Measurements from ENCODE around the gene ARID3C. TPM values are rescaled to one million over a fixed set of nuclear protein-coding genes. Genes with fewer than 3 reads are reported as not detected.
A peak's percentile ranks its signal among the peaks of the same experiment; 100 is the strongest.

ARID3C gene
- total and polyA plus RNA-seq, 11 donors, result 0.20 TPM; not detected in 10

- H3K4me3 ChIP-seq, result no peak overlapping the region
- ATAC-seq, result no peak
- no peak overlapping the region for H3K27ac ChIP-seq
- peaks cover 0 to 7% (median 0%) of the 10 kb centered on the region in 9 donors for H3K27me3 ChIP-seq
- intact Hi-C loops (cut with DNase I), result no loop called here
- no peaks in the 10 kb centered on the region for H3K36me3 ChIP-seq
- TF ChIP-seq POLR2A (IDR thresholded peaks at IDR 0.05) (no peak), CTCF (IDR thresholded peaks at IDR 0.05) (no peak)
- no peak for DNase-seq
- peaks cover 0 to 7% (median 0%) of the 10 kb centered on the region in 12 donors for H3K4me1 ChIP-seq
- H3K9me3 ChIP-seq, result no peaks in the 10 kb centered on the region
These were observed 56.8 kb downstream of the ARID3C start for GRCh38 chr9:34572092-34572491.

- H3K27me3 ChIP-seq, result peaks cover 0 to under 1% (median 0%) of the 10 kb centered on the region in 9 donors
- 63 to 74% (median 73%) methylated on average over 12 of the region's 12 CpGs for WGBS, 4 donors
- no peak overlapping the region for H3K4me3 ChIP-seq
- no peak overlapping the region for H3K27ac ChIP-seq
- ATAC-seq (no peak), DNase-seq (peak in 1 of 5 donors; percentile 26)
- intact Hi-C loops (cut with DNase I), result no loop called here
- no peaks in the 10 kb centered on the region for H3K9me3 ChIP-seq
- peaks cover 0 to 7% (median 0%) of the 10 kb centered on the region in 12 donors for H3K4me1 ChIP-seq
- no peak for TF ChIP-seq CTCF (IDR thresholded peaks at IDR 0.05)
- no peak for TF ChIP-seq POLR2A (IDR thresholded peaks at IDR 0.05)
- H3K36me3 ChIP-seq, result no peaks in the 10 kb centered on the region
These were observed 57.4 kb downstream of the ARID3C start for GRCh38 chr9:34571481-34571810.

Other genes with a start within 250 kb of the ARID3C start
- gene FAM219A, start 170.5 kb downstream of the ARID3C start, total RNA-seq, result 10 to 100 TPM; 12.7 to 36.7 (median 25.9) TPM
- 10 to 100 TPM; 15.4 to 39.1 TPM for gene FAM219A, start 170.5 kb downstream of the ARID3C start, polyA plus RNA-seq
- gene DNAI1, start 170.3 kb downstream of the ARID3C start, total RNA-seq, result under 1 TPM in 2 of 9 donors, not detected in 7; 0.43 to 0.86 TPM
- gene DNAI1, start 170.3 kb downstream of the ARID3C start, polyA plus RNA-seq, result under 1 TPM in 1 of 2 donors, not detected in 1; 0.36 TPM
- gene ENHO, start 106.1 kb downstream of the ARID3C start, total RNA-seq, result 1 to 10 TPM in 1 of 9 donors, under 1 TPM in 6, not detected in 2; 0.37 to 1.2 (median 0.52) TPM
- under 1 TPM; 0.26 to 0.27 TPM for gene ENHO, start 106.1 kb downstream of the ARID3C start, polyA plus RNA-seq
- gene CNTFR, start 39.3 kb downstream of the ARID3C start, total RNA-seq, result 1 to 10 TPM in 5 of 9 donors, under 1 TPM in 4; 0.43 to 9.8 (median 1.2) TPM
- 1 to 10 TPM; 2.2 to 2.3 TPM for gene CNTFR, start 39.3 kb downstream of the ARID3C start, polyA plus RNA-seq
- 10 to 100 TPM; 22.5 to 79.2 (median 38.3) TPM for gene RPP25L, start 17.0 kb downstream of the ARID3C start, total RNA-seq
- 10 to 100 TPM; 31.7 to 59.9 TPM for gene RPP25L, start 17.0 kb downstream of the ARID3C start, polyA plus RNA-seq
- 100 to 1,000 TPM; 104 to 155 (median 125) TPM for gene DCTN3, start 8.6 kb downstream of the ARID3C start, total RNA-seq
- gene DCTN3, start 8.6 kb downstream of the ARID3C start, polyA plus RNA-seq, result 100 to 1,000 TPM in 1 of 2 donors, 10 to 100 TPM in 1; 73.8 to 118 TPM
- gene SIGMAR1, start 8.7 kb upstream of the ARID3C start, total RNA-seq, result 10 to 100 TPM; 17.0 to 40.8 (median 24.9) TPM
- 10 to 100 TPM; 21.1 to 55.3 TPM for gene SIGMAR1, start 8.7 kb upstream of the ARID3C start, polyA plus RNA-seq
- gene GALT, start 17.6 kb upstream of the ARID3C start, total RNA-seq, result 10 to 100 TPM; 33.2 to 67.9 (median 41.2) TPM
- gene GALT, start 17.6 kb upstream of the ARID3C start, polyA plus RNA-seq, result 10 to 100 TPM; 16.8 to 44.5 TPM
- 100 to 1,000 TPM in 1 of 9 donors, 10 to 100 TPM in 8; 32.4 to 113 (median 50.1) TPM for gene IL11RA, start 23.1 kb upstream of the ARID3C start, total RNA-seq
- 10 to 100 TPM; 20.8 to 23.3 TPM for gene IL11RA, start 23.1 kb upstream of the ARID3C start, polyA plus RNA-seq
- gene CCL27, start 33.6 kb upstream of the ARID3C start, total RNA-seq, result under 1 TPM in 2 of 9 donors, not detected in 7; 0.35 to 0.40 TPM
- under 1 TPM in 1 of 2 donors, not detected in 1; 0.57 TPM for gene CCL27, start 33.6 kb upstream of the ARID3C start, polyA plus RNA-seq
- gene CCL19, start 62.2 kb upstream of the ARID3C start, total RNA-seq, result 10 to 100 TPM in 1 of 9 donors, 1 to 10 TPM in 2, under 1 TPM in 1, not detected in 5; 0.56 to 25.7 (median 2.5) TPM
- gene CCL19, start 62.2 kb upstream of the ARID3C start, polyA plus RNA-seq, result under 1 TPM; 0.46 to 0.60 TPM
- 100 to 1,000 TPM in 1 of 9 donors, 10 to 100 TPM in 5, 1 to 10 TPM in 3; 1.3 to 156 (median 16.6) TPM for gene CCL21, start 81.1 kb upstream of the ARID3C start, total RNA-seq
- 10 to 100 TPM; 13.9 to 20.4 TPM for gene CCL21, start 81.1 kb upstream of the ARID3C start, polyA plus RNA-seq